H9 (cell line): ENCODE data around the gene ZNF613. TPM values are rescaled to one million over a fixed set of nuclear protein-coding genes. Genes with fewer than 3 reads are reported as not detected.

Experiments used
- DNase-seq: peaks from one replicate; pipeline ENCODE4 v3.0.0-alpha.2; 2017
- H2AFZ ChIP-seq: one replicate; pipeline ENCODE4 v1.6.1; 2013; ENCODE audit warnings: mild to moderate bottlenecking, low read length, control low read depth, moderate library complexity
- H2AK5ac ChIP-seq: 2 replicates; pipeline ENCODE4 v1.6.1; 2013; ENCODE audit warnings: low read length, control low read depth, mixed read lengths; ENCODE audit not compliant: insufficient read length
- H2BK120ac ChIP-seq: one replicate; pipeline ENCODE4 v1.6.1; 2013; ENCODE audit warnings: low read depth, mild to moderate bottlenecking, low read length, control low read depth, inconsistent platforms; ENCODE audit not compliant: poor library complexity, severe bottlenecking
- H2BK12ac ChIP-seq: 2 replicates; pipeline ENCODE4 v1.6.1; 2013; ENCODE audit warnings: low read length, control low read depth, mixed read lengths, low read depth; ENCODE audit not compliant: insufficient read length
- H2BK15ac ChIP-seq: 2 replicates; pipeline ENCODE4 v1.6.1; 2013; ENCODE audit warnings: low read depth, low read length, control low read depth
- H2BK20ac ChIP-seq: one replicate; pipeline ENCODE4 v1.6.1; 2013; ENCODE audit warnings: low read depth, mild to moderate bottlenecking, low read length, control low read depth, inconsistent platforms; ENCODE audit not compliant: poor library complexity, severe bottlenecking
- H2BK5ac ChIP-seq: 2 replicates; pipeline ENCODE4 v1.6.1; 2013; ENCODE audit warnings: low read length, control low read depth, mixed read lengths; ENCODE audit not compliant: insufficient read length
- H3K14ac ChIP-seq: 2 replicates; pipeline ENCODE4 v1.6.1; 2013; ENCODE audit warnings: low read length, control low read depth; ENCODE audit not compliant: insufficient read depth
- H3K18ac ChIP-seq: 2 replicates; pipeline ENCODE4 v1.6.1; 2013; ENCODE audit warnings: low read depth, mild to moderate bottlenecking, mixed read lengths, low read length, control low read depth; ENCODE audit not compliant: insufficient read length
- H3K23ac ChIP-seq: 2 replicates; pipeline ENCODE4 v1.6.1; 2013; ENCODE audit warnings: low read length, control low read depth, mixed read lengths, low read depth; ENCODE audit not compliant: insufficient read length
- H3K23me2 ChIP-seq: 2 replicates; pipeline ENCODE4 v1.6.1; 2013; ENCODE audit warnings: low read depth, mild to moderate bottlenecking, mixed read lengths, low read length, control low read depth; ENCODE audit not compliant: insufficient read length, poor library complexity, severe bottlenecking
- H3K27ac ChIP-seq: 2 replicates; pipeline ENCODE4 v1.5.1; 2013; ENCODE audit warnings: low read length, control low read depth, mixed read lengths, low read depth; ENCODE audit not compliant: insufficient read length
- H3K27me3 ChIP-seq: 2 replicates; pipeline ENCODE4 v1.6.1; 2013; ENCODE audit warnings: low read length, control low read depth, inconsistent platforms; ENCODE audit not compliant: insufficient read depth
- H3K4ac ChIP-seq: 2 replicates; pipeline ENCODE4 v1.6.1; 2013; ENCODE audit warnings: low read depth, mild to moderate bottlenecking, control low read depth, inconsistent platforms, low read length, moderate library complexity
- H3K4me1 ChIP-seq: 2 replicates; pipeline ENCODE4 v1.6.1; 2013; ENCODE audit warnings: low read length, control low read depth, inconsistent platforms; ENCODE audit not compliant: insufficient read depth
- H3K4me2 ChIP-seq: 2 replicates; pipeline ENCODE4 v1.6.1; 2013; ENCODE audit warnings: low read length, control low read depth, mixed read lengths; ENCODE audit not compliant: insufficient read length, insufficient read depth
- H3K56ac ChIP-seq: 2 replicates; pipeline ENCODE4 v1.6.1; 2013; ENCODE audit warnings: low read depth, mild to moderate bottlenecking, mixed read lengths, low read length, control low read depth; ENCODE audit not compliant: insufficient read length
- H3K79me1 ChIP-seq: 2 replicates; pipeline ENCODE4 v1.6.1; 2013; ENCODE audit warnings: low read depth, mild to moderate bottlenecking, moderate library complexity, low read length, control low read depth, inconsistent platforms; ENCODE audit not compliant: insufficient read depth, poor library complexity, severe bottlenecking
- H3K79me2 ChIP-seq: 2 replicates; pipeline ENCODE4 v1.6.1; 2013; ENCODE audit warnings: low read length, control low read depth, inconsistent platforms; ENCODE audit not compliant: insufficient read depth
- H3K9ac ChIP-seq: 2 replicates; pipeline ENCODE4 v1.6.1; 2013; ENCODE audit warnings: low read length, control low read depth, mixed read lengths; ENCODE audit not compliant: insufficient read length; ENCODE audit errors: extremely low read depth
- H3K9me3 ChIP-seq: one replicate; pipeline ENCODE4 v1.6.1; 2013; ENCODE audit warnings: low read depth, low read length, inconsistent platforms; ENCODE audit not compliant: control insufficient read depth
- H3T11ph ChIP-seq: one replicate; pipeline ENCODE4 v1.6.1; 2013; ENCODE audit warnings: mild to moderate bottlenecking, low read length, control low read depth, inconsistent platforms
- H4K20me1 ChIP-seq: one replicate; pipeline ENCODE4 v1.6.1; 2013; ENCODE audit not compliant: control insufficient read depth, insufficient read length, insufficient read depth
- H4K5ac ChIP-seq: 2 replicates; pipeline ENCODE4 v1.6.1; 2013; ENCODE audit warnings: low read depth, mild to moderate bottlenecking, mixed read lengths, low read length, control low read depth; ENCODE audit not compliant: insufficient read length
- H4K8ac ChIP-seq: replicated peaks from 2 replicates; pipeline ENCODE4 v1.6.1; 2013; ENCODE audit warnings: low read length, control low read depth, mixed read lengths, low read depth; ENCODE audit not compliant: insufficient read length
- H4K91ac ChIP-seq: 2 replicates; pipeline ENCODE4 v1.6.1; 2013; ENCODE audit warnings: low read depth, mild to moderate bottlenecking, moderate library complexity, mixed read lengths, low read length, control low read depth; ENCODE audit not compliant: insufficient read length
- H3K27ac Mint-ChIP-seq, 3 experiments: 2 replicates in 2 of 3; 3 replicates in 1 of 3; pipeline ENCODE4 v1.8.0; 2020 to 2021; ENCODE audit warnings: mixed read lengths in 3 of 3, mild to moderate bottlenecking in 1 of 3, moderate library complexity in 1 of 3
- H3K27me3 Mint-ChIP-seq: 2 replicates; pipeline ENCODE4 v1.8.0; 2021; ENCODE audit warnings: low read depth, mild to moderate bottlenecking, moderate library complexity, mixed read lengths
- H3K36me3 Mint-ChIP-seq, 3 experiments: 2 replicates in 2 of 3; 3 replicates in 1 of 3; pipeline ENCODE4 v1.8.0; 2020 to 2021; ENCODE audit warnings: low read depth in 3 of 3, mixed read lengths in 3 of 3; ENCODE audit not compliant: insufficient read depth in 1 of 3
- H3K4me1 Mint-ChIP-seq, 2 experiments: 2 replicates each; pipeline ENCODE4 v1.8.0; 2020; ENCODE audit warnings: mixed read lengths in 2 of 2
- H3K4me3 Mint-ChIP-seq, 2 experiments: 2 replicates in 1 of 2; 3 replicates in 1 of 2; pipeline ENCODE4 v1.8.0; 2020 to 2021; ENCODE audit warnings: mild to moderate bottlenecking in 2 of 2, mixed read lengths in 2 of 2, moderate library complexity in 1 of 2
- H3K9me3 Mint-ChIP-seq, 2 experiments: 2 replicates in 1 of 2; 3 replicates in 1 of 2; pipeline ENCODE4 v1.8.0; 2020; ENCODE audit warnings: mild to moderate bottlenecking in 2 of 2, mixed read lengths in 2 of 2, moderate library complexity in 1 of 2
- CTCF ChIP-seq: fragments of 200-600 bp; sonication (generic); conservative IDR thresholded peaks from 3 replicates; pipeline ENCODE4 v1.8.0; 2021; ENCODE audit warnings: antibody characterized with exemption, mild to moderate bottlenecking
- WGBS: extraction: QIAGEN DNeasy Blood & Tissue Kit; methylation state at CpG from one replicate; pipeline ENCODE4 v1.1.7; 2013; ENCODE audit warnings: missing lambda C conversion rate, low lambda C conversion rate, mixed read lengths; ENCODE audit not compliant: insufficient read length; ENCODE audit errors: extremely low coverage; 5-methylcytosine and 5-hydroxymethylcytosine counted together
- total RNA-seq: library from RNA; stranded (reverse); gene quantifications from 2 replicates; pipeline ENCODE4 v1.2.1, GENCODE V29; 2021

Gene ZNF613
- total RNA-seq, 1 experiment from 2014 or later, result 20.6 TPM

- Mint-ChIP-seq H3K27me3 (no peaks in the 10 kb centered on the region; the same call in 1 of the 2 replicates), H3K36me3 (peaks cover 68 to 78% (median 75%) of the 10 kb centered on the region in 3 experiments), H3K4me1 (peaks cover 0 to 3% of the 10 kb centered on the region in 2 experiments; a peak in 1 of 4 replicates), H3K27ac (no peak overlapping the region), H3K9me3 (peaks cover 64 to 87% of the 10 kb centered on the region in 2 experiments), H3K4me3 (no peak overlapping the region; a peak in 1 of 5 replicates)
- H3K9me3 ChIP-seq, result peaks cover 39% of the 10 kb centered on the region
- no peak overlapping the region for H3K23ac ChIP-seq
- no peak for TF ChIP-seq CTCF
- no peak overlapping the region for H4K91ac ChIP-seq
- H3K27ac ChIP-seq, result no peak overlapping the region
- H3K56ac ChIP-seq, result no peak overlapping the region
- H3K23me2 ChIP-seq, result no peaks in the 10 kb centered on the region
- H4K8ac ChIP-seq, result no peak overlapping the region
- no peaks in the 10 kb centered on the region for H3K79me1 ChIP-seq
- no peak overlapping the region for H2AFZ ChIP-seq
- H3K4ac ChIP-seq, result no peak overlapping the region
- H2BK12ac ChIP-seq, result no peak overlapping the region
- H2BK20ac ChIP-seq, result no peak overlapping the region
- no peak overlapping the region for H2AK5ac ChIP-seq
- H2BK5ac ChIP-seq, result no peak overlapping the region
- no peak overlapping the region for H2BK120ac ChIP-seq
- no peak overlapping the region for H3K4me2 ChIP-seq
- H3K27me3 ChIP-seq, result no peaks in the 10 kb centered on the region
- H3K14ac ChIP-seq, result no peak overlapping the region
- DNase-seq, result no peak
- no peaks in the 10 kb centered on the region for H3K79me2 ChIP-seq
- no peak overlapping the region for H3K9ac ChIP-seq
- H4K20me1 ChIP-seq, result no peaks in the 10 kb centered on the region
- no peak overlapping the region for H2BK15ac ChIP-seq
- H4K5ac ChIP-seq, result no peak overlapping the region
- no peaks in the 10 kb centered on the region for H3K4me1 ChIP-seq
- no CpG with 5 or more reads among the region's 7 CpGs for WGBS
- H3K18ac ChIP-seq, result no peak overlapping the region
- no peak overlapping the region for H3T11ph ChIP-seq
Measured at GRCh38 chr19:51977346-51977745, 50.1 kb downstream of the ZNF613 start.
